CD4-positive, alpha-beta memory T cell (primary cell): ENCODE results near the gene SLC25A42. TPM values are rescaled to one million over a fixed set of nuclear protein-coding genes. Genes with fewer than 3 reads are reported as not detected.
"Not testable (repeated sequence)": the region's sequence is repeated elsewhere in the genome, so short reads cannot be mapped to it uniquely, and the experiment has no call there.

Source experiments
- CTCF ChIA-PET: fragments of 350-600 bp; sonication (Branson Sonifier 250); formaldehyde crosslinking; loops from one replicate; lab custom pipeline; 2021; ENCODE audit warnings: inconsistent platforms; ENCODE audit not compliant: partially characterized antibody; lab: Charles Lee
- POLR2A ChIA-PET: fragments of 350-600 bp; sonication (Branson Sonifier 250); formaldehyde crosslinking; loops from one replicate; lab custom pipeline; 2021; ENCODE audit not compliant: partially characterized antibody; lab: Charles Lee
- DNase-seq, 5 donors: peaks; one replicate each; pipeline versions ENCODE4 v3.0.0 to v3.0.0-alpha.2; 2020 to 2022; ENCODE audit warnings: mixed read lengths in 1 of 5
- H3K27ac ChIP-seq: one replicate; pipeline ENCODE4 v1.7.0; 2013; ENCODE audit warnings: low read depth, low read length
- H3K27me3 ChIP-seq: 2 replicates; pipeline ENCODE4 v1.7.0; 2013; ENCODE audit warnings: mild to moderate bottlenecking, low read length, moderate library complexity; ENCODE audit not compliant: insufficient read depth
- H3K36me3 ChIP-seq: 2 replicates; pipeline ENCODE4 v1.7.0; 2013; ENCODE audit warnings: mild to moderate bottlenecking, low read length, moderate library complexity; ENCODE audit not compliant: insufficient read depth
- H3K4me1 ChIP-seq: 2 replicates; pipeline ENCODE4 v1.7.0; 2013; ENCODE audit warnings: mild to moderate bottlenecking, low read length, moderate library complexity; ENCODE audit not compliant: insufficient read depth
- H3K4me3 ChIP-seq, 2 donors: one replicate each; pipeline ENCODE4 v1.7.0; 2013; ENCODE audit warnings: low read length in 2 of 2, mild to moderate bottlenecking in 1 of 2
- H3K9me3 ChIP-seq, 2 donors: one replicate each; pipeline ENCODE4 v1.7.0; 2013; ENCODE audit warnings: low read length in 2 of 2, control low read depth in 1 of 2; ENCODE audit not compliant: control insufficient read depth in 1 of 2
- H3K27ac Mint-ChIP-seq, 7 donors: one replicate each; pipeline ENCODE4 v1.8.0; 2020 to 2021; ENCODE audit warnings: mixed read lengths in 7 of 7, mild to moderate bottlenecking in 6 of 7, inconsistent platforms in 3 of 7, moderate library complexity in 3 of 7
- H3K27me3 Mint-ChIP-seq, 2 donors: one replicate each; pipeline ENCODE4 v1.8.0; 2020 to 2021; ENCODE audit warnings: mixed read lengths in 2 of 2
- H3K36me3 Mint-ChIP-seq, 2 donors: one replicate each; pipeline ENCODE4 v1.8.0; 2020 to 2021; ENCODE audit warnings: mixed read lengths in 2 of 2, inconsistent platforms in 1 of 2, mild to moderate bottlenecking in 1 of 2
- H3K4me1 Mint-ChIP-seq, 4 donors: one replicate each; pipeline ENCODE4 v1.8.0; 2020 to 2021; ENCODE audit warnings: mixed read lengths in 4 of 4, mild to moderate bottlenecking in 1 of 4
- H3K4me3 Mint-ChIP-seq, 8 donors: one replicate each; pipeline ENCODE4 v1.8.0; 2020 to 2021; ENCODE audit warnings: mixed read lengths in 8 of 8, mild to moderate bottlenecking in 7 of 8, moderate library complexity in 6 of 8, inconsistent platforms in 3 of 8
- H3K9me3 Mint-ChIP-seq, 8 donors: one replicate each; pipeline ENCODE4 v1.8.0; 2020 to 2021; ENCODE audit warnings: mixed read lengths in 8 of 8, mild to moderate bottlenecking in 5 of 8, inconsistent platforms in 3 of 8, moderate library complexity in 1 of 8
- intact Hi-C: fragments of 100-400 bp; cut with micrococcal nuclease; formaldehyde crosslinking; loops from one replicate; pipeline ENCODE4 v1.15.1; 2023
- polyA plus RNA-seq, 2 donors: library from polyadenylated mRNA; unstranded; fragments of 300-500 nt; fragmentation: Illumina TruSeq; gene quantifications; one replicate each; pipeline ENCODE4 v1.2.3, GENCODE V29; 2021
- total RNA-seq, 2 experiments: library from RNA; stranded (reverse); gene quantifications; one replicate each; pipeline ENCODE4 v1.2.3, GENCODE V29; 2021

SLC25A42 gene
- total and polyA plus RNA-seq, 4 experiments from 2014 or later = 11.3 to 31.6 (median 21.0) TPM

DNA sequence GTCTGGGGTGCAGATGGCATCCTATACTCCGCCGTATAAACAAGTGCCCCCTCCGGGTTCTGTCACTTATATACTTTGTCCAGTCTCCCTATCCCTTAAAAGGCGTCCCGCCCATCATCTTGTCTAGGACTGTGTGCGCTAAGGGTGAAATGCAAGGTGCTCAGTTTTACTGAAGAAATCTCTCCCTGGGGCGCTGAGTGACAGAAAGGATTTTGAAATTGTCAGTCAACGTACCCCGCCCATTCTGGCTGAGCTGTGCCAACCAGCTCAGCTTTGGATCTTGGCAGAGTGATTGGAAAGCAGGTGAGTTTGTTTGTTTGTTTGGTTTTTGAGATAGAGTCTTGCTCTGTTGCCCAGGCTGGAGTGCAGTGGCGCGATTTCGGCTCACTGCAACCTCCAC lies 78.6 kb downstream of the SLC25A42 start:
- no peaks in the 10 kb centered on the region for H3K9me3 ChIP-seq
- POLR2A ChIA-PET = no interaction called here
- intact Hi-C loops = no loop called here
- H3K9me3 Mint-ChIP-seq = no peaks in the 10 kb centered on the region
- H3K27me3 Mint-ChIP-seq = no peaks in the 10 kb centered on the region
- no peak overlapping the region for H3K4me3 ChIP-seq
- CTCF ChIA-PET = interaction anchor here (0.6 to 6.2 kb wide), 2 partner anchors 14 to 91 kb away, joined by 3 to 60 read pairs; no protein-coding TSS in a partner anchor
- no peak overlapping the region for H3K4me3 Mint-ChIP-seq
- no peaks in the 10 kb centered on the region for H3K36me3 ChIP-seq
- peaks cover 9 to 21% (median 12%) of the 10 kb centered on the region in 4 donors for H3K4me1 Mint-ChIP-seq
- H3K4me1 ChIP-seq = peaks cover 19% of the 10 kb centered on the region
- H3K27ac ChIP-seq = no peak overlapping the region
- DNase-seq = no peak
- peaks cover 0 to 3% of the 10 kb centered on the region in 2 donors for H3K36me3 Mint-ChIP-seq
- no peaks in the 10 kb centered on the region for H3K27me3 ChIP-seq
- peak overlapping the region in 1 of 7 donors; percentile 29 for H3K27ac Mint-ChIP-seq

DNA sequence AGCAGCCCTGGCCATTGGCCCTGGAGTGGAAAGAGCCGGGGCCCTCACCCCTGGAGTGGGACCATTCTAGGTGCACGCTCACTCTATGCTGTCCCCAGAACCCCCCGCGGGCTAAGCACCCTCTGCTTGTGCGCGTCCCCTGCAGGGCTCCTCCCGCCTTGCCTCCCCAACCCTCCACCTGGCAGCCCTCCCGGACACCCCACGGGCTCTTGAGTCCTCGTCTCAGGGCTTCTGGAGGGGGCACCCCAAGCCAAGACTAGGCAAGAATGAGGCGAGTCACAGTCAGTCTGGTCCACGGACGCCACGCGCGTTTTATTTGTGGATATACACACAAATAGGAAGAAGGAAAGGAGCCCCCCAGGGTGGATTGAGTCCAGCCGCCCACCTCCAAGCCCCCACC lies 81.5 kb downstream of the SLC25A42 start:
- H3K36me3 ChIP-seq = peaks cover 8% of the 10 kb centered on the region
- Mint-ChIP-seq H3K4me3 (no peak overlapping the region), H3K27ac (no peak overlapping the region), H3K9me3 (no peaks in the 10 kb centered on the region), H3K4me1 (no peaks in the 10 kb centered on the region), H3K27me3 (no peaks in the 10 kb centered on the region), H3K36me3 (peaks cover 4 to 14% of the 10 kb centered on the region in 2 donors)
- no peaks in the 10 kb centered on the region for H3K4me1 ChIP-seq
- H3K27me3 ChIP-seq = no peaks in the 10 kb centered on the region
- CTCF ChIA-PET = interaction anchor here (0.6 to 3.4 kb wide), 14 partner anchors 9 to 346 kb away, joined by 3 to 22 read pairs (median 4); partner anchors contain the start of gene BORCS8
- H3K9me3 ChIP-seq = no peaks in the 10 kb centered on the region
- DNase-seq = no peak
- no peak overlapping the region for H3K4me3 ChIP-seq
- intact Hi-C loops = loop anchor here (5.0 kb wide), 1 partner anchor 217 kb away; no protein-coding TSS in a partner anchor
- no peak overlapping the region for H3K27ac ChIP-seq
- POLR2A ChIA-PET = interaction anchor here (1.0 kb wide), 2 partner anchors 10 to 345 kb away, joined by 3 to 5 read pairs; no protein-coding TSS in a partner anchor

DNA sequence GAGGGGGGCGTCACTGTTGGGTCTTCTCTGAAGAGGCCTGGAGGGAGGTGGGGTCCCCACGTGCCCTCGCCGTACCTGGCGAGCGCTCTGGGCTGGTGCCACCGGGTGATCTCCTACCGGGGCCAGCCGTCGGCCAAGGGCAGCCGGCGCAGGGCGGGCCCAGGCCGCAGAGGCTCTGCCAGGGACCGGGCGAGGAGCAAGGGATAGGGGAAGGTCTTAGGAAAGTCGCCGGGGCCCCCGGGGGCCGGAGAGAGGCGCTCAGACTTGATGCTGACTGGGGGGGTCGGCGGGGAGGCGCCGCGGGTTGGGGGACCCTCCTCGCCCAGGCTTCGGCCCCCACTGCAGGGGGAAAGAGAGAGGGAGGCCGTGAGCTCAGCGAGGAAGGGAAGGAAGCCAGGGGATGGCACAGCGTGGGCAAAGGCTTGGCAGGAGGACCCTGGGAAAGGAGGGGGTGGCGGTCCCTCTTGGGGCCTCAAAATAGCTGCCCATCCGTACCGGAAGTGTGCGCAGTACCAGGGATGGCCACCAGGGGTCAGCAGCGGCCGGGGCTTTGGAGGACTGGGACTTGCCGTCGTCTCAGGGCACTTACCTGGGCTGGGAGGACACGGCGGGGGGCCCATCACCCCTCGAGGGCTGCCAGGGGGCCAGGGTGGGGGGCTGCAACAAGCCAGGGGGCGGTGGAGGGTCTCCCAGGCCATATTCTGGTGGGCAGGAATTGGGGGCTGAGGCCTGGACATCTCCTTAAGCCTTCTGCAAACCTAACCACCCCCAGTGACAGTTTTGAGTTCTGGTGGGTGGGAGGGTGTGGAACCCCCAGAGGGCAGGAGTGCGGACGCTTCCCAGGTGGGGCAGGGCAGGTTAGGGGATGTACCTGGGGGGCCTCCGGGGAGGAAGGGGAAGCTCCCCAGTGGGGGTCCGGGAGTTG lies 82.2 kb downstream of the SLC25A42 start:
- no peaks in the 10 kb centered on the region for H3K9me3 ChIP-seq
- no peak overlapping the region for H3K4me3 Mint-ChIP-seq
- intact Hi-C loops = loop anchor here (1.0 to 5.0 kb wide), 2 partner anchors 29 to 216 kb away; no protein-coding TSS in a partner anchor
- no peak overlapping the region for H3K27ac Mint-ChIP-seq
- no peak overlapping the region for H3K27ac ChIP-seq
- H3K4me1 Mint-ChIP-seq = no peaks in the 10 kb centered on the region
- H3K4me1 ChIP-seq = no peaks in the 10 kb centered on the region
- peaks cover 4 to 14% of the 10 kb centered on the region in 2 donors for H3K36me3 Mint-ChIP-seq
- DNase-seq = peak; percentile 75 to 85 (median 79)
- H3K9me3 Mint-ChIP-seq = no peaks in the 10 kb centered on the region
- H3K36me3 ChIP-seq = peaks cover 8% of the 10 kb centered on the region
- ChIA-PET CTCF (interaction anchor here (0.6 to 3.4 kb wide), 13 partner anchors 10 to 345 kb away, joined by 3 to 22 read pairs (median 4); partner anchors contain the start of gene BORCS8), POLR2A (interaction anchor here (1.0 kb wide), 2 partner anchors 11 to 344 kb away, joined by 3 to 5 read pairs; no protein-coding TSS in a partner anchor)
- no peaks in the 10 kb centered on the region for H3K27me3 ChIP-seq
- no peak overlapping the region for H3K4me3 ChIP-seq
- H3K27me3 Mint-ChIP-seq = no peaks in the 10 kb centered on the region

DNA sequence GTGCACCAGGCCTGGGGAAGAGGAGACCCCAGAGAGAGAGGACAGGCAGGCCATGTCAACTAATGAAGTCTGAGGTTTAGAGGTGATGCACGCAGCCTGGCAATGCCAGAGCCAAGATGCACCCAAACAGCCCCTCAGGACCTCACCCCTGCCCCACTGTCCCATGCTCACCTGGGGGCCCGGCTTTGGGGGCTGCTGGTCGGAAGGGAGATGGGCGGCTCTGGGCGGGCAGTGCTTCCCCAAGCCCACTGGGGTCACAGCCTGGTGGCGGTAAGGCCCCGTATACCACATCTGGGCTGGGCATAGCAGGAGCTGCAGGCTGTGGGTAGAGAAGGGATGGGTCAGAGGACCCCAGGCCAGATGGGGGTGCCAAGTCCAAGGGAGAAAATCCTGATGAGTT lies 83.1 kb downstream of the SLC25A42 start:
- no peaks in the 10 kb centered on the region for H3K9me3 Mint-ChIP-seq
- H3K36me3 Mint-ChIP-seq = peaks cover 4 to 14% of the 10 kb centered on the region in 2 donors
- intact Hi-C loops = loop anchor here (1.0 to 5.0 kb wide), 2 partner anchors 28 to 215 kb away; no protein-coding TSS in a partner anchor
- ChIA-PET POLR2A (no interaction called here), CTCF (interaction anchor here (1.0 to 3.4 kb wide), 7 partner anchors 28 to 343 kb away, joined by 3 to 22 read pairs (median 5); no protein-coding TSS in a partner anchor)
- H3K36me3 ChIP-seq = peaks cover 8% of the 10 kb centered on the region
- DNase-seq = no peak
- no peaks in the 10 kb centered on the region for H3K27me3 Mint-ChIP-seq
- H3K4me1 ChIP-seq = no peaks in the 10 kb centered on the region
- H3K4me3 Mint-ChIP-seq = no peak overlapping the region
- H3K27ac ChIP-seq = no peak overlapping the region
- H3K9me3 ChIP-seq = no peaks in the 10 kb centered on the region
- no peak overlapping the region for H3K4me3 ChIP-seq
- H3K27ac Mint-ChIP-seq = no peak overlapping the region
- no peaks in the 10 kb centered on the region for H3K4me1 Mint-ChIP-seq
- H3K27me3 ChIP-seq = no peaks in the 10 kb centered on the region

DNA sequence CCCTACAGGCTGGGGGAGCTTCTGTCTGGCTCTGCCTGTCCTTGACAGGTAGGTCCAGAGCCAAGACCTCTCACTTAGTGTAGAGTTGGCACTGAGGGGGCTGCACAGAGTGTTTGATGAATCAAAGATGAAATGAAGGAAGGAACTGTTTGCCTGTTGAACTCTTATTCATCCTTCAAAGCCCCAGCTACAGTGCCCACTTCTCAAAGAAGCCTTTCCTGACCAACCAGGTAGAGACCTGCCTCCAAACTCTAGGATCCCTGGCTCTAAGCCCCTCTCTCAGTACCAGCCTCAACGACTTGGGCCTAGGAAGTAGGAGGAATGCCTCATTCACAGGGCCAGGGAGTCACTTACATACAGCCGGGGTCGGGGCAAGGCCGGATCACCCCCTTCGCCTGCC lies 83.5 kb downstream of the SLC25A42 start:
- Histone ChIP-seq H3K9me3 (no peaks in the 10 kb centered on the region), H3K27me3 (no peaks in the 10 kb centered on the region), H3K27ac (no peak overlapping the region), H3K4me3 (no peak overlapping the region), H3K4me1 (no peaks in the 10 kb centered on the region), H3K36me3 (peaks cover 8% of the 10 kb centered on the region)
- intact Hi-C loops = loop anchor here (5.0 kb wide), 1 partner anchor 215 kb away; no protein-coding TSS in a partner anchor
- no peak overlapping the region for H3K27ac Mint-ChIP-seq
- DNase-seq = no peak
- H3K27me3 Mint-ChIP-seq = no peaks in the 10 kb centered on the region
- ChIA-PET POLR2A (no interaction called here), CTCF (interaction anchor here (0.5 to 3.4 kb wide), 5 partner anchors 28 to 343 kb away, joined by 3 to 22 read pairs (median 3); no protein-coding TSS in a partner anchor)
- no peaks in the 10 kb centered on the region for H3K9me3 Mint-ChIP-seq
- no peaks in the 10 kb centered on the region for H3K4me1 Mint-ChIP-seq
- H3K36me3 Mint-ChIP-seq = peaks cover 4 to 14% of the 10 kb centered on the region in 2 donors
- H3K4me3 Mint-ChIP-seq = no peak overlapping the region

DNA sequence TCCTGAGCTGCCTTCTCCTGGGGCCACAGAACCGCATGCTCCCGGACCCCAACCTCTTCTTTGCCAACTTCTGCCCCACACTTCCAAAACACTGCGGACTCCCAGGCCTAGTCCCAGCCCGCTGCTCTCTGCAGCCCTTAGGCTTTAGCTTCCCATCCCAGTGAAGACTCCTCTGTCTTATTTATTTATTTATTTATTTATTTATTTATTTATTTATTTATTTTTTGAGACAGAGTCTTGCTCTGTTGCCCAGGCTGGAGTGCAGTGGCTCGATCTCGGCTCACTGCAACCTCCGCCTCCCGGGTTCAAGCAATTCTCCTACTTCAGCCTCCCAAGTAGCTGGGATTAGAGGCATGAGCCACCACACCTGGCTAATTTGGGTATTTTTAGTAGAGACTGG lies 84.7 kb downstream of the SLC25A42 start:
- H3K9me3 ChIP-seq, POLR2A ChIA-PET, H3K4me1 Mint-ChIP-seq, H3K4me3 Mint-ChIP-seq, H3K27me3 Mint-ChIP-seq, H3K27ac Mint-ChIP-seq, H3K4me1 ChIP-seq, H3K27ac ChIP-seq, H3K9me3 Mint-ChIP-seq, H3K36me3 ChIP-seq, H3K27me3 ChIP-seq, DNase-seq, H3K4me3 ChIP-seq: not testable (repeated sequence)
- CTCF ChIA-PET = interaction anchor here (3.3 to 3.4 kb wide), 2 partner anchors 26 to 77 kb away, joined by 17 to 22 read pairs; no protein-coding TSS in a partner anchor
- peaks cover 4 to 14% of the 10 kb centered on the region in 2 donors for H3K36me3 Mint-ChIP-seq
- intact Hi-C loops = loop anchor here (5.0 kb wide), 1 partner anchor 214 kb away; no protein-coding TSS in a partner anchor
